Upper lobe of left lung (tissue), 4 donors: ENCODE measurements around the gene HS3ST2.

Source experiments
- CTCF ChIP-seq, 6 experiments: fragments of 450-650 bp in 4 of 6; fragments of 200-600 bp in 2 of 6; sonication (generic) in 2 of 6; IDR thresholded peaks; one replicate each; pipeline ENCODE4 v1.5.1; 2016 to 2019; ENCODE audit warnings: antibody characterized with exemption in 6 of 6
- EP300 ChIP-seq, 4 donors: sonication (generic); formaldehyde crosslinking; IDR thresholded peaks; one replicate each; pipeline ENCODE4 v1.5.1; 2017; ENCODE audit warnings: antibody characterized with exemption in 4 of 4, control low read depth in 2 of 4
- POLR2A ChIP-seq, 4 donors: fragments of 450-650 bp; IDR thresholded peaks; one replicate each; pipeline ENCODE4 v1.5.1; 2016 to 2017; ENCODE audit warnings: antibody characterized with exemption in 4 of 4, mild to moderate bottlenecking in 2 of 4
- POLR2AphosphoS5 ChIP-seq, 2 donors: sonication (generic); formaldehyde crosslinking; IDR thresholded peaks; one replicate each; pipeline ENCODE4 v1.5.1; 2017; ENCODE audit warnings: antibody characterized with exemption in 2 of 2

GRCh38 chr16:22887445-22887844 is 73.5 kb downstream of the HS3ST2 start:
- TF ChIP-seq CTCF (IDR thresholded peaks at IDR 0.05) (no peak), EP300 (IDR thresholded peaks at IDR 0.05) (no peak), POLR2AphosphoS5 (IDR thresholded peaks at IDR 0.05) (no peak), POLR2A (IDR thresholded peaks at IDR 0.05) (no peak)
